ENCODE data around the gene RIMBP2.

RIMBP2 gene

GRCh38 chr12:130463818-130464670 is 252.1 kb downstream of the RIMBP2 start:
- H3K27ac ChIP-seq: no peak overlapping the region
- TF ChIP-seq CTCF (conservative IDR thresholded peaks at IDR 0.05): no peak

- no peak for TF ChIP-seq CTCF (conservative IDR thresholded peaks at IDR 0.05)
- H3K27ac ChIP-seq: no peak overlapping the region
These were observed 252.8 kb downstream of the RIMBP2 start for GRCh38 chr12:130463275-130463658.

GRCh38 chr12:130462558-130463274 is 253.4 kb downstream of the RIMBP2 start:
- no peak for TF ChIP-seq CTCF (conservative IDR thresholded peaks at IDR 0.05)
- H3K27ac ChIP-seq: no peak overlapping the region

GRCh38 chr12:130461839-130462557 is 254.1 kb downstream of the RIMBP2 start:
- H3K27ac ChIP-seq: no peak overlapping the region
- no peak for TF ChIP-seq CTCF (conservative IDR thresholded peaks at IDR 0.05)

- TF ChIP-seq CTCF (conservative IDR thresholded peaks at IDR 0.05): no peak
These were observed 254.7 kb downstream of the RIMBP2 start for GRCh38 chr12:130461447-130461815.

GRCh38 chr12:130460611-130461446 is 255.3 kb downstream of the RIMBP2 start:
- no peak for TF ChIP-seq CTCF (conservative IDR thresholded peaks at IDR 0.05)
- H3K27ac ChIP-seq: no peak overlapping the region

More at GRCh38 chr12:130461447-130461815, 254.7 kb downstream of the RIMBP2 start:
- H3K27ac ChIP-seq: no peak overlapping the region

Data from VCaP (cell line).